ENCODE results near the gene IMPACT.

DNA sequence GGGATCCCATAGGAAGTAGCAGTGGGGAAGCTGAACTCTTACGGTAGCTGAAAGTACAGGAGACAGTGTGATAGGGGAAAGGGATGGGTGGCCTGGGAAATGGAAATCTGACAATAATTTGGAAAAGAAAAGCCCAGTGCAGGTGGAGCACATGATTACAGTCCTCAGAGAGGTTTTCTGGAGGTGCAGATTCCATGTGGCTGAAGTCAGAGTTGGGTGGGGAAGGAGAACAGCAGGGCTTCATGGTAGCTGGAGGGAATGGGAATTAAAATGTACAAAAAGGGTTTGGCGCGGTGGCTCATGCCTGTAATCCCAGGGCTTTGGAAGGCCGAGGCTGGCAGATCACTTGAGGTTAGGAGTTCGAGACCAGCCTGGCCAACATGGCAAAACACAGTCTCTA, 46.1 kb downstream of the IMPACT start:
- TF ChIP-seq, protein P1, sequence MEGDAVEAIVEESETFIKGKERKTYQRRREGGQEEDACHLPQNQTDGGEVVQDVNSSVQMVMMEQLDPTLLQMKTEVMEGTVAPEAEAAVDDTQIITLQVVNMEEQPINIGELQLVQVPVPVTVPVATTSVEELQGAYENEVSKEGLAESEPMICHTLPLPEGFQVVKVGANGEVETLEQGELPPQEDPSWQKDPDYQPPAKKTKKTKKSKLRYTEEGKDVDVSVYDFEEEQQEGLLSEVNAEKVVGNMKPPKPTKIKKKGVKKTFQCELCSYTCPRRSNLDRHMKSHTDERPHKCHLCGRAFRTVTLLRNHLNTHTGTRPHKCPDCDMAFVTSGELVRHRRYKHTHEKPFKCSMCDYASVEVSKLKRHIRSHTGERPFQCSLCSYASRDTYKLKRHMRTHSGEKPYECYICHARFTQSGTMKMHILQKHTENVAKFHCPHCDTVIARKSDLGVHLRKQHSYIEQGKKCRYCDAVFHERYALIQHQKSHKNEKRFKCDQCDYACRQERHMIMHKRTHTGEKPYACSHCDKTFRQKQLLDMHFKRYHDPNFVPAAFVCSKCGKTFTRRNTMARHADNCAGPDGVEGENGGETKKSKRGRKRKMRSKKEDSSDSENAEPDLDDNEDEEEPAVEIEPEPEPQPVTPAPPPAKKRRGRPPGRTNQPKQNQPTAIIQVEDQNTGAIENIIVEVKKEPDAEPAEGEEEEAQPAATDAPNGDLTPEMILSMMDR (IDR thresholded peaks at IDR 0.05), result no peak
- no peak for TF ChIP-seq POLR2A (IDR thresholded peaks at IDR 0.05)
